K562 (cell line): ENCODE results near the gene RPE65. TPM values are rescaled to one million over a fixed set of nuclear protein-coding genes. Genes with fewer than 3 reads are reported as not detected.

Source experiments
- ATF3 ChIP-seq, 2 experiments: fragments of 450-650 bp in 1 of 2; sonication (generic) in 1 of 2; formaldehyde crosslinking in 1 of 2; IDR thresholded peaks in 1 of 2; conservative IDR thresholded peaks in 1 of 2; 2 replicates each; pipeline versions ENCODE4 v1.6.1 to v1.8.1; 2016 to 2023; ENCODE audit warnings: mild to moderate bottlenecking in 2 of 2, moderate library complexity in 2 of 2, inconsistent platforms in 1 of 2, missing genetic modification reagents in 1 of 2
- CBFA2T2 ChIP-seq: fragments of 450-650 bp; conservative IDR thresholded peaks from 2 replicates; pipeline ENCODE4 v1.6.1; 2017; ENCODE audit warnings: mild to moderate bottlenecking
- FOXJ2 ChIP-seq: fragments of 200-800 bp; sonication (Bioruptor generic); IDR thresholded peaks from 2 replicates; pipeline ENCODE4 v1.6.1; 2016; ENCODE audit warnings: missing genetic modification characterization, missing compliant biosample characterization
- MIER1 ChIP-seq: fragments of 450-650 bp; IDR thresholded peaks from 2 replicates; pipeline ENCODE4 v1.6.1; 2016; ENCODE audit warnings: antibody characterized with exemption, mild to moderate bottlenecking, low read depth
- NFIC ChIP-seq: fragments of 450-650 bp; IDR thresholded peaks from 2 replicates; pipeline ENCODE4 v1.6.1; 2017; ENCODE audit warnings: mild to moderate bottlenecking, inconsistent platforms
- NONO ChIP-seq, 2 experiments: fragments of 200-400 bp in 1 of 2; fragments of 450-650 bp in 1 of 2; formaldehyde crosslinking in 1 of 2; IDR thresholded peaks; 2 replicates each; pipeline ENCODE4 v1.6.1; 2017; ENCODE audit warnings: low read depth in 2 of 2, mild to moderate bottlenecking in 2 of 2, moderate library complexity in 2 of 2, low read length in 1 of 2
- NUFIP1 ChIP-seq: fragments of 450-650 bp; IDR thresholded peaks from 2 replicates; pipeline ENCODE4 v1.6.1; 2018; ENCODE audit not compliant: partially characterized antibody
- PHF21A ChIP-seq: fragments of 450-650 bp; IDR thresholded peaks from 2 replicates; pipeline ENCODE4 v1.6.1; 2017; ENCODE audit warnings: low read depth, borderline replicate concordance
- RNF2 ChIP-seq: sonication (generic); IDR thresholded peaks from 2 replicates; pipeline ENCODE4 v1.6.1; 2016
- SNAPC5 ChIP-seq: fragments of 250-450 bp; sonication (Bioruptor Pico); IDR thresholded peaks from 2 replicates; pipeline ENCODE4 v1.8.0; 2021; ENCODE audit warnings: moderate library complexity, mild to moderate bottlenecking, inconsistent platforms
- TAF9B ChIP-seq: fragments of 450-650 bp; IDR thresholded peaks from 2 replicates; pipeline ENCODE4 v1.6.1; 2018; ENCODE audit warnings: mild to moderate bottlenecking; ENCODE audit not compliant: partially characterized antibody
- TAL1 ChIP-seq: fragments of 450-650 bp; IDR thresholded peaks from 2 replicates; pipeline ENCODE4 v1.6.1; 2016; ENCODE audit warnings: mild to moderate bottlenecking
- ZBTB1 ChIP-seq: sonication (generic); formaldehyde crosslinking; IDR thresholded peaks from 2 replicates; pipeline ENCODE4 v1.8.1; 2023; ENCODE audit warnings: missing genetic modification reagents, low read depth, mild to moderate bottlenecking, borderline replicate concordance
- ZNF134 ChIP-seq: fragments of 250-450 bp; sonication (Bioruptor Pico); conservative IDR thresholded peaks from 2 replicates; pipeline ENCODE4 v1.4.0; 2020
- polyA plus RNA-seq, 8 experiments: library from polyadenylated mRNA; depleted of rRNA in 4 of 8; stranded (reverse) in 5 of 8; unstranded in 3 of 8; fragments of >200 nt; fragmentation: Nextera tagmentation in 2 of 8; fragmentation: Illumina TruSeq in 1 of 8; extraction: Ambion mirVana in 2 of 8; extraction: Trizol in 1 of 8; gene quantifications; 2 replicates each; pipeline versions ENCODE4 v1.2.1 to v1.2.3, GENCODE V29; 2011 to 2014; ENCODE audit warnings: inconsistent platforms in 1 of 8, missing spikeins in 1 of 8
- total RNA-seq, 7 experiments: library from RNA; depleted of rRNA in 6 of 7; stranded (reverse); fragments of >200 nt in 6 of 7; fragmentation: Illumina TruSeq in 2 of 7; extraction: Trizol in 2 of 7; gene quantifications; 2 replicates each; pipeline versions ENCODE4 v1.2.1 to v1.2.3, GENCODE V29; 2011 to 2021; ENCODE audit warnings: low replicate concordance in 1 of 7
- TF ChIP-seq, protein P1 (sequence below): fragments of 450-650 bp; IDR thresholded peaks from 2 replicates; pipeline ENCODE4 v1.6.1; 2017; ENCODE audit warnings: antibody characterized with exemption, mild to moderate bottlenecking
- TF ChIP-seq, protein P2 (sequence below): fragments of 250-450 bp; sonication (Bioruptor Pico); IDR thresholded peaks from 2 replicates; pipeline ENCODE4 v1.4.0; 2020
- TF ChIP-seq, protein P3 (sequence below), 2 experiments: IDR thresholded peaks; 2 replicates each; pipeline ENCODE4 v1.6.1; 2012; ENCODE audit warnings: improper control_type of control experiment in 2 of 2, low read depth in 2 of 2, low read length in 2 of 2, borderline replicate concordance in 1 of 2

Gene RPE65
- total and polyA plus RNA-seq, 9 of the 15 experiments (the other 6 are each of a cell fraction or from before 2014, with no cell fraction given): 0.14 TPM; not detected in 8

DNA sequence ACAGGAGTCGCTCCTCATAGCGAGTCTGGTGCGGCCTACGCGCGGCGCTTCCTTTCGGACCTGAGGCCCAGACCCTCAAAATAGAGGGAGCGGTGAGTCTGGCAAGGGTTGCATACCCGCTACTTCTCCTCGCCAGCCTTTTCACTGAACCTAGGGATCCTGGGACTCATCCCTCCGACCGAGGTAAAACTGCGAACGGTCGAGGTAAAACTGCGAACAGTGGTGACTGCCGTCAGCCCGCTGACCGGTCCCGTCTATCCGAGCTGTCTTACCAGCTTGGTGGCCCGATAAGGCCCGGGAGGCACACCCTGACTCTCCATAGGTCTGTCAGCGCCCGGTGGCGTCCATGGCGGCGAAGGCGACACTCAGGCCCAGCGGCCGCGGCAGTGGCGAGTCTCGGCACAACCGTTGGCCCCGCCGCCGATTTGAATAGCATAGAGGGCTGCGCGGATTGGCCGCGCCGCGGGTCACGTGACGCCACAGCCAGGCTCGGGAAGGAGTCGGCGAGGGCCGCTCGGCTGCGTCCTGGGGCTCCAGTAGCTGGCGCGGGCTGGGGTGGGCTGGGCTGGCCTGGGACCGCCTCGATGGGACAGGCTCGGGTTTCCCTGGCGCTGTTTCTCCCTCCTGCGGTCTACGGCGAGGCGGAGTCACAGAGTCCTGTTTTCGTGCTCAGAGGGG is 47.1 kb upstream of the RPE65 start, which contains the start of gene DEPDC1 (continued):
- TF ChIP-seq, protein P1, sequence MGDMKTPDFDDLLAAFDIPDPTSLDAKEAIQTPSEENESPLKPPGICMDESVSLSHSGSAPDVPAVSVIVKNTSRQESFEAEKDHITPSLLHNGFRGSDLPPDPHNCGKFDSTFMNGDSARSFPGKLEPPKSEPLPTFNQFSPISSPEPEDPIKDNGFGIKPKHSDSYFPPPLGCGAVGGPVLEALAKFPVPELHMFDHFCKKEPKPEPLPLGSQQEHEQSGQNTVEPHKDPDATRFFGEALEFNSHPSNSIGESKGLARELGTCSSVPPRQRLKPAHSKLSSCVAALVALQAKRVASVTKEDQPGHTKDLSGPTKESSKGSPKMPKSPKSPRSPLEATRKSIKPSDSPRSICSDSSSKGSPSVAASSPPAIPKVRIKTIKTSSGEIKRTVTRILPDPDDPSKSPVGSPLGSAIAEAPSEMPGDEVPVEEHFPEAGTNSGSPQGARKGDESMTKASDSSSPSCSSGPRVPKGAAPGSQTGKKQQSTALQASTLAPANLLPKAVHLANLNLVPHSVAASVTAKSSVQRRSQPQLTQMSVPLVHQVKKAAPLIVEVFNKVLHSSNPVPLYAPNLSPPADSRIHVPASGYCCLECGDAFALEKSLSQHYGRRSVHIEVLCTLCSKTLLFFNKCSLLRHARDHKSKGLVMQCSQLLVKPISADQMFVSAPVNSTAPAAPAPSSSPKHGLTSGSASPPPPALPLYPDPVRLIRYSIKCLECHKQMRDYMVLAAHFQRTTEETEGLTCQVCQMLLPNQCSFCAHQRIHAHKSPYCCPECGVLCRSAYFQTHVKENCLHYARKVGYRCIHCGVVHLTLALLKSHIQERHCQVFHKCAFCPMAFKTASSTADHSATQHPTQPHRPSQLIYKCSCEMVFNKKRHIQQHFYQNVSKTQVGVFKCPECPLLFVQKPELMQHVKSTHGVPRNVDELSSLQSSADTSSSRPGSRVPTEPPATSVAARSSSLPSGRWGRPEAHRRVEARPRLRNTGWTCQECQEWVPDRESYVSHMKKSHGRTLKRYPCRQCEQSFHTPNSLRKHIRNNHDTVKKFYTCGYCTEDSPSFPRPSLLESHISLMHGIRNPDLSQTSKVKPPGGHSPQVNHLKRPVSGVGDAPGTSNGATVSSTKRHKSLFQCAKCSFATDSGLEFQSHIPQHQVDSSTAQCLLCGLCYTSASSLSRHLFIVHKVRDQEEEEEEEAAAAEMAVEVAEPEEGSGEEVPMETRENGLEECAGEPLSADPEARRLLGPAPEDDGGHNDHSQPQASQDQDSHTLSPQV: no peak
- peak in 1 of 2 experiments; percentile 35; a peak in 1 of 4 replicates for TF ChIP-seq NONO (IDR thresholded peaks at IDR 0.05; ENCODE audit: low read depth in 2 of 2, low read length in 1 of 2)
- TF ChIP-seq, protein P2, sequence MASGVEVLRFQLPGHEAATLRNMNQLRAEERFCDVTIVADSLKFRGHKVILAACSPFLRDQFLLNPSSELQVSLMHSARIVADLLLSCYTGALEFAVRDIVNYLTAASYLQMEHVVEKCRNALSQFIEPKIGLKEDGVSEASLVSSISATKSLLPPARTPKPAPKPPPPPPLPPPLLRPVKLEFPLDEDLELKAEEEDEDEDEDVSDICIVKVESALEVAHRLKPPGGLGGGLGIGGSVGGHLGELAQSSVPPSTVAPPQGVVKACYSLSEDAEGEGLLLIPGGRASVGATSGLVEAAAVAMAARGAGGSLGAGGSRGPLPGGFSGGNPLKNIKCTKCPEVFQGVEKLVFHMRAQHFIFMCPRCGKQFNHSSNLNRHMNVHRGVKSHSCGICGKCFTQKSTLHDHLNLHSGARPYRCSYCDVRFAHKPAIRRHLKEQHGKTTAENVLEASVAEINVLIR (CRISPR knock-in tag): no peak
- TF ChIP-seq TAL1: no peak
- peak; percentile 88 for TF ChIP-seq ZBTB1 (CRISPR knock-in tag)
- peak; percentile 56 for TF ChIP-seq TAF9B
- TF ChIP-seq SNAPC5 (CRISPR knock-in tag): no peak
- 0 out of 2 replicates have a peak, but pooled peaks have one; percentile 60 for TF ChIP-seq FOXJ2 (tag)
- TF ChIP-seq MIER1: no peak; the same call in 1 of the 2 replicates
- peak; percentile 76; the same call in 1 of the 2 replicates for TF ChIP-seq PHF21A
- peak; percentile 93 for TF ChIP-seq CBFA2T2
- peak; percentile 12; the same call in 1 of the 2 replicates for TF ChIP-seq ATF3 (IDR thresholded peaks at IDR 0.05)
- TF ChIP-seq ATF3 (CRISPR knock-in tag; conservative IDR thresholded peaks at IDR 0.05): no peak
- TF ChIP-seq NUFIP1: no peak
- TF ChIP-seq, protein P3, sequence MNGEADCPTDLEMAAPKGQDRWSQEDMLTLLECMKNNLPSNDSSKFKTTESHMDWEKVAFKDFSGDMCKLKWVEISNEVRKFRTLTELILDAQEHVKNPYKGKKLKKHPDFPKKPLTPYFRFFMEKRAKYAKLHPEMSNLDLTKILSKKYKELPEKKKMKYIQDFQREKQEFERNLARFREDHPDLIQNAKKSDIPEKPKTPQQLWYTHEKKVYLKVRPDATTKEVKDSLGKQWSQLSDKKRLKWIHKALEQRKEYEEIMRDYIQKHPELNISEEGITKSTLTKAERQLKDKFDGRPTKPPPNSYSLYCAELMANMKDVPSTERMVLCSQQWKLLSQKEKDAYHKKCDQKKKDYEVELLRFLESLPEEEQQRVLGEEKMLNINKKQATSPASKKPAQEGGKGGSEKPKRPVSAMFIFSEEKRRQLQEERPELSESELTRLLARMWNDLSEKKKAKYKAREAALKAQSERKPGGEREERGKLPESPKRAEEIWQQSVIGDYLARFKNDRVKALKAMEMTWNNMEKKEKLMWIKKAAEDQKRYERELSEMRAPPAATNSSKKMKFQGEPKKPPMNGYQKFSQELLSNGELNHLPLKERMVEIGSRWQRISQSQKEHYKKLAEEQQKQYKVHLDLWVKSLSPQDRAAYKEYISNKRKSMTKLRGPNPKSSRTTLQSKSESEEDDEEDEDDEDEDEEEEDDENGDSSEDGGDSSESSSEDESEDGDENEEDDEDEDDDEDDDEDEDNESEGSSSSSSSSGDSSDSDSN (IDR thresholded peaks at IDR 0.05; ENCODE audit: borderline replicate concordance in 1 of 2, low read depth in 2 of 2, low read length in 2 of 2): peak in 1 of 2 experiments; percentile 89; a peak in 3 of 4 replicates
- no peak for TF ChIP-seq ZNF134 (CRISPR knock-in tag)
- peak; percentile 59; the same call in 1 of the 2 replicates for TF ChIP-seq RNF2
- 0 out of 2 replicates have a peak, but pooled peaks have one; percentile 16 for TF ChIP-seq NFIC
